ENCODE results near the gene CLDN2.

DNA sequence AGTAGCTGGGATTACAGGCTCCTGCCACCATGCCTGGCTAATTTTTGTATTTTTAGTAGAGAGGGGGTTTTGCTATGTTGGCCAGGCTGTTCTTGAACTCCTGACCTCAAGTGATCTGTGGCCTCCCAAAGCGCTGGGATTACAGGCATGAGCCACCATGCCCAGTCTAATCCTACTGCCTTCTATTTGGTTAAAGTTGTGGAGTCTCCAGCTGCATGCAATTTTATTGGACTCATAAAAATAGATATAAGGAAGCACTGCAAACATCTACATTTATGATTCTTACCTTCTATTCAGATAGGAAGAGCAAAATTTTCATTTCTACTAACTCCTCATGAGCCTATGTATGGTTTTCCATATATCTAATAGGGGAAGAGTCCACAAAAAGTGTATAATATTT is 30.7 kb upstream of the CLDN2 start:
- TF ChIP-seq GATA3 (IDR thresholded peaks at IDR 0.05; ENCODE audit: low read depth, low read length) (no peak), GATA2 (IDR thresholded peaks at IDR 0.05; ENCODE audit: low read depth, low read length) (no peak)

Measured in SH-SY5Y (cell line).